HepG2 (cell line): Measurements from ENCODE around the gene LZTS2. TPM values are rescaled to one million over a fixed set of nuclear protein-coding genes. Genes with fewer than 3 reads are reported as not detected.
A peak's percentile ranks its signal among the peaks of the same experiment; 100 is the strongest.

ENCODE experiments used
- ADNP ChIP-seq: sonication (generic); formaldehyde crosslinking; IDR thresholded peaks from 2 replicates; pipeline ENCODE4 v1.4.0; 2020; ENCODE audit warnings: missing genetic modification reagents
- GRHL1 ChIP-seq: sonication (generic); formaldehyde crosslinking; conservative IDR thresholded peaks from 2 replicates; pipeline ENCODE4 v1.8.0; 2022; ENCODE audit warnings: missing genetic modification reagents
- IKZF1 ChIP-seq: fragments of 450-650 bp; IDR thresholded peaks from 2 replicates; pipeline ENCODE4 v1.7.1; 2016
- KDM4B ChIP-seq: sonication (generic); formaldehyde crosslinking; IDR thresholded peaks from 2 replicates; pipeline ENCODE4 v1.4.0; 2020; ENCODE audit warnings: missing genetic modification reagents
- KLF6 ChIP-seq: IDR thresholded peaks from 2 replicates; pipeline ENCODE4 v1.8.0; 2016; ENCODE audit warnings: missing biosample characterization, missing genetic modification reagents
- PAXIP1 ChIP-seq: sonication (generic); formaldehyde crosslinking; conservative IDR thresholded peaks from 2 replicates; pipeline ENCODE4 v1.4.0; 2020; ENCODE audit warnings: mild to moderate bottlenecking, missing genetic modification reagents, moderate library complexity
- SIN3A ChIP-seq: IDR thresholded peaks from 2 replicates; pipeline ENCODE4 v1.6.1; 2011; ENCODE audit warnings: low read depth, mild to moderate bottlenecking, control low read depth, low read length, borderline replicate concordance
- YY1 ChIP-seq: IDR thresholded peaks from 2 replicates; pipeline ENCODE4 v1.6.1; 2011; ENCODE audit warnings: low read length, low read depth, moderate library complexity, mild to moderate bottlenecking; ENCODE audit not compliant: insufficient read depth, insufficient replicate concordance
- ZBTB33 ChIP-seq: sonication (generic); formaldehyde crosslinking; IDR thresholded peaks from 2 replicates; pipeline ENCODE4 v1.4.0; 2020; ENCODE audit warnings: missing genetic modification reagents
- ZFP91 ChIP-seq: sonication (generic); formaldehyde crosslinking; IDR thresholded peaks from 2 replicates; pipeline ENCODE4 v1.9.0; 2022; ENCODE audit warnings: missing genetic modification reagents, mild to moderate bottlenecking, borderline replicate concordance
- polyA plus RNA-seq, 8 experiments: library from polyadenylated mRNA; depleted of rRNA in 3 of 8; stranded (reverse) in 7 of 8; unstranded in 1 of 8; fragments of >200 nt; fragmentation: Illumina TruSeq in 4 of 8; extraction: Trizol in 4 of 8; gene quantifications; 2 replicates each; pipeline versions ENCODE4 v1.2.1 to v1.2.3, GENCODE V29; 2011 to 2016; ENCODE audit warnings: low read depth in 4 of 8, missing spikeins in 1 of 8, mixed read lengths in 1 of 8; ENCODE audit not compliant: insufficient read depth in 1 of 8
- total RNA-seq, 5 experiments: library from RNA; depleted of rRNA; stranded (reverse); fragments of >200 nt; fragmentation: Illumina TruSeq; extraction: Trizol; gene quantifications; 2 replicates each; pipeline ENCODE4 v1.2.3, GENCODE V29; 2016; ENCODE audit warnings: low read depth in 1 of 5
- TF ChIP-seq, protein P1 (sequence below): IDR thresholded peaks from 2 replicates; pipeline ENCODE4 v1.4.0; 2020; ENCODE audit warnings: mild to moderate bottlenecking, missing genetic modification reagents

The LZTS2 gene
- total and polyA plus RNA-seq, 2 of the 13 experiments (the other 11 are each of a cell fraction or from before 2014, with no cell fraction given): 43.6 to 65.6 TPM

DNA sequence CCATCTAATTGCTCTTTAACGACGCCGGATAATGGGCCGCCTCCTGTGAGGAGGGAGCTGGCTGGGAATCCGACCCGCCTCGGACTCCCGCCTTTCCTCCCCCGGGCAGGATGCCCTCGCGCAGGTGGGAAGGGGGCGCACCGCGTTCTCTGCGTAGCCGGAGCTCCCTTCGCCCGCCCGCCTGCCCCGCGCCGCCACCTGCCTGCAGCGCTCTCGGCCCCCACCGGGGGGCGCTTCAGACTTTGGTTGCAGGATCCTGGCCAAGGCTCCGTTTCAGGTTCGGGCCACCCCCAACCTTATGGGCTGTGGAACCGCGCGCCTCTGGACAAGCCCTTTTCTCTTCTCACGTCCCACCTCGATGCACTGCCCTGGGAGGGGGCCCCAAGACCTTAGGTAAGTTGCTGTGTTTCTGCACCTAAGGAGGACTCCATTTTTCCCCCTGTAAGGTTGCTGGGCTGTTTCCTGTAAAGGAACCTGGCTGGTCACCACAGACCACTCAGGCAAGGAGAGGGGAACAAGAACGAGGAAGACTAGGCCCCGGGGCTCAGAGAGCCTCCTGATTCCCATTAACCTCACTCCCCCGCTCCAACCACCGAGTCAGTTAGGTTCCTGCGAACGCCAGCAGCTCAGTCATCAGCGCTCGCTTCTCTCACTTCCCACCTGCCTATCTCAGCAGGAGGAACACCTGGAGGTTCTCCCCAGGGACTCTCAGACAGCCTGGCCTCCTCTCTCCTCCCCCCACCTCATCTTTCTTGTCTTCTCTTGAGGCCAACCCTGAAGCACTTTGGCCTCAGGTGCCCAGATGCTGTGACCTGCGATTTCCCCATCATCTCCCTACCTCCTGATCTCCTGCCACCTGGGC is 50.8 kb downstream of the LZTS2 start (continued):
- peak; percentile 41; the same call in 1 of the 2 replicates for TF ChIP-seq ZFP91
- no peak for TF ChIP-seq KDM4B
- TF ChIP-seq ZBTB33 (CRISPR knock-in tag): no peak
- TF ChIP-seq, protein P1, sequence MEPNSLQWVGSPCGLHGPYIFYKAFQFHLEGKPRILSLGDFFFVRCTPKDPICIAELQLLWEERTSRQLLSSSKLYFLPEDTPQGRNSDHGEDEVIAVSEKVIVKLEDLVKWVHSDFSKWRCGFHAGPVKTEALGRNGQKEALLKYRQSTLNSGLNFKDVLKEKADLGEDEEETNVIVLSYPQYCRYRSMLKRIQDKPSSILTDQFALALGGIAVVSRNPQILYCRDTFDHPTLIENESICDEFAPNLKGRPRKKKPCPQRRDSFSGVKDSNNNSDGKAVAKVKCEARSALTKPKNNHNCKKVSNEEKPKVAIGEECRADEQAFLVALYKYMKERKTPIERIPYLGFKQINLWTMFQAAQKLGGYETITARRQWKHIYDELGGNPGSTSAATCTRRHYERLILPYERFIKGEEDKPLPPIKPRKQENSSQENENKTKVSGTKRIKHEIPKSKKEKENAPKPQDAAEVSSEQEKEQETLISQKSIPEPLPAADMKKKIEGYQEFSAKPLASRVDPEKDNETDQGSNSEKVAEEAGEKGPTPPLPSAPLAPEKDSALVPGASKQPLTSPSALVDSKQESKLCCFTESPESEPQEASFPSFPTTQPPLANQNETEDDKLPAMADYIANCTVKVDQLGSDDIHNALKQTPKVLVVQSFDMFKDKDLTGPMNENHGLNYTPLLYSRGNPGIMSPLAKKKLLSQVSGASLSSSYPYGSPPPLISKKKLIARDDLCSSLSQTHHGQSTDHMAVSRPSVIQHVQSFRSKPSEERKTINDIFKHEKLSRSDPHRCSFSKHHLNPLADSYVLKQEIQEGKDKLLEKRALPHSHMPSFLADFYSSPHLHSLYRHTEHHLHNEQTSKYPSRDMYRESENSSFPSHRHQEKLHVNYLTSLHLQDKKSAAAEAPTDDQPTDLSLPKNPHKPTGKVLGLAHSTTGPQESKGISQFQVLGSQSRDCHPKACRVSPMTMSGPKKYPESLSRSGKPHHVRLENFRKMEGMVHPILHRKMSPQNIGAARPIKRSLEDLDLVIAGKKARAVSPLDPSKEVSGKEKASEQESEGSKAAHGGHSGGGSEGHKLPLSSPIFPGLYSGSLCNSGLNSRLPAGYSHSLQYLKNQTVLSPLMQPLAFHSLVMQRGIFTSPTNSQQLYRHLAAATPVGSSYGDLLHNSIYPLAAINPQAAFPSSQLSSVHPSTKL (CRISPR knock-in tag): 0 out of 2 replicates have a peak, but pooled peaks have one; percentile 9
- TF ChIP-seq YY1: peak; percentile 19
- TF ChIP-seq IKZF1: no peak
- TF ChIP-seq SIN3A: no peak
- no peak for TF ChIP-seq KLF6 (CRISPR knock-in tag)
- TF ChIP-seq GRHL1 (CRISPR knock-in tag): no peak
- TF ChIP-seq PAXIP1: no peak
- TF ChIP-seq ADNP (CRISPR knock-in tag): no peak
